H1 (cell line): Measurements from ENCODE around the gene ZNF620. TPM values are rescaled to one million over a fixed set of nuclear protein-coding genes. Genes with fewer than 3 reads are reported as not detected.

ENCODE experiments used
- CTCF ChIA-PET: fragments of 300-600 bp; sonication (Branson Sonifier 250); formaldehyde crosslinking; loops from one replicate; lab custom pipeline; 2021; ENCODE audit not compliant: partially characterized antibody; lab: Charles Lee
- POLR2A ChIA-PET: fragments of 300-600 bp; sonication (Branson Sonifier 250); formaldehyde crosslinking; loops from one replicate; lab custom pipeline; 2021; ENCODE audit warnings: inconsistent platforms; ENCODE audit not compliant: partially characterized antibody; lab: Charles Lee
- DNase-seq, 2 experiments: peaks; one replicate each; pipeline versions ENCODE4 v3.0.0 to v3.0.0-alpha.2; 2010 to 2022; ENCODE audit warnings: low spot score in 2 of 2, low read depth in 1 of 2, mixed read lengths in 1 of 2
- FAIRE-seq: peaks from 2 replicates; lab custom pipeline; 2011; peaks lifted over from hg19 to GRCh38; lab: Jason Lieb, UNC
- H2AFZ ChIP-seq: 2 replicates; pipeline ENCODE4 v1.8.1; 2012; ENCODE audit warnings: low read length, inconsistent platforms
- H2AK5ac ChIP-seq: 2 replicates; pipeline ENCODE4 v1.6.1; 2013; ENCODE audit warnings: low read depth, low read length
- H2BK120ac ChIP-seq: replicated peaks from 2 replicates; pipeline ENCODE3; 2013; ENCODE audit warnings: low read depth, low read length, inconsistent platforms
- H2BK12ac ChIP-seq: 2 replicates; pipeline ENCODE4 v1.6.1; 2013; ENCODE audit warnings: low read depth, low read length
- H2BK15ac ChIP-seq: 2 replicates; pipeline ENCODE4 v1.6.1; 2013; ENCODE audit warnings: low read length
- H2BK20ac ChIP-seq: 2 replicates; pipeline ENCODE4 v1.6.1; 2013; ENCODE audit warnings: low read length
- H2BK5ac ChIP-seq: 2 replicates; pipeline ENCODE4 v1.6.1; 2013; ENCODE audit warnings: low read depth, low read length
- H3K14ac ChIP-seq: 2 replicates; pipeline ENCODE4 v1.6.1; 2013; ENCODE audit warnings: inconsistent platforms; ENCODE audit not compliant: insufficient read length
- H3K18ac ChIP-seq: 2 replicates; pipeline ENCODE4 v1.6.1; 2013; ENCODE audit warnings: low read length; ENCODE audit errors: extremely low read depth
- H3K23ac ChIP-seq: 2 replicates; pipeline ENCODE4 v1.6.1; 2013; ENCODE audit warnings: inconsistent platforms; ENCODE audit not compliant: insufficient read length
- H3K23me2 ChIP-seq: 2 replicates; pipeline ENCODE4 v1.6.1; 2013; ENCODE audit warnings: low read depth, low read length
- H3K27ac ChIP-seq: 2 replicates; pipeline ENCODE4 v1.6.1; 2011; ENCODE audit warnings: low read depth, low read length, inconsistent platforms
- H3K27me3 ChIP-seq, 4 experiments: replicated peaks in 1 of 4; 1 replicate in 1 of 4; 2 replicates in 3 of 4; pipeline versions ENCODE4 v1.6.1 to v1.8.1; 2011 to 2013; ENCODE audit warnings: low read length in 3 of 4, mild to moderate bottlenecking in 3 of 4, inconsistent platforms in 2 of 4, mixed read lengths in 2 of 4, moderate library complexity in 1 of 4; ENCODE audit not compliant: control insufficient read depth in 3 of 4, insufficient read depth in 3 of 4; ENCODE audit errors: extremely low read depth in 1 of 4
- H3K36me3 ChIP-seq, 4 experiments: 2 replicates each; pipeline versions ENCODE4 v1.6.1 to v1.8.1; 2011 to 2013; ENCODE audit warnings: mild to moderate bottlenecking in 4 of 4, low read length in 3 of 4, moderate library complexity in 2 of 4, control low read depth in 1 of 4, inconsistent platforms in 1 of 4; ENCODE audit not compliant: insufficient read depth in 4 of 4, control insufficient read depth in 2 of 4
- H3K4ac ChIP-seq: replicated peaks from 2 replicates; pipeline ENCODE3; 2013; ENCODE audit warnings: low read length, low read depth, mixed read lengths, inconsistent platforms; ENCODE audit not compliant: insufficient read length
- H3K4me1 ChIP-seq, 4 experiments: replicated peaks in 1 of 4; 1 replicate in 1 of 4; 2 replicates in 3 of 4; pipeline versions ENCODE4 v1.6.1 to v1.8.1; 2011 to 2013; ENCODE audit warnings: low read length in 3 of 4, inconsistent platforms in 2 of 4, mixed read lengths in 1 of 4; ENCODE audit not compliant: insufficient read depth in 4 of 4, control insufficient read depth in 3 of 4
- H3K4me2 ChIP-seq, 2 experiments: 2 replicates each; pipeline versions ENCODE4 v1.6.1 to v1.8.1; 2011 to 2013; ENCODE audit warnings: low read depth in 2 of 2, low read length in 2 of 2, control low read depth in 1 of 2, inconsistent platforms in 1 of 2, mild to moderate bottlenecking in 1 of 2; ENCODE audit not compliant: insufficient read depth in 1 of 2
- H3K4me3 ChIP-seq, 4 experiments: fragments of 200-600, 300-600 bp in 1 of 4; sonication (generic), shearing (Covaris generic), sonication (Bioruptor Twin) in 1 of 4; 2 replicates each; pipeline versions ENCODE4 v1.5.1 to v1.8.1; 2011 to 2016; ENCODE audit warnings: low read length in 4 of 4, low read depth in 3 of 4, control low read depth in 2 of 4, inconsistent platforms in 2 of 4, mild to moderate bottlenecking in 2 of 4, mixed read lengths in 1 of 4, moderate library complexity in 1 of 4; ENCODE audit not compliant: insufficient read depth in 2 of 4; ENCODE audit errors: extremely low read depth in 1 of 4
- H3K56ac ChIP-seq: replicated peaks from 2 replicates; pipeline ENCODE3; 2013; ENCODE audit warnings: low read depth, mild to moderate bottlenecking, mixed read lengths, low read length, inconsistent platforms; ENCODE audit not compliant: insufficient read length
- H3K79me1 ChIP-seq: 2 replicates; pipeline ENCODE4 v1.6.1; 2013; ENCODE audit warnings: low read depth, low read length, control low read depth
- H3K79me2 ChIP-seq, 2 experiments: 2 replicates each; pipeline versions ENCODE4 v1.6.1 to v1.8.1; 2012 to 2013; ENCODE audit warnings: low read length in 2 of 2, mild to moderate bottlenecking in 2 of 2, inconsistent platforms in 1 of 2; ENCODE audit not compliant: insufficient read depth in 2 of 2, control insufficient read depth in 1 of 2
- H3K9ac ChIP-seq, 4 experiments: replicated peaks in 1 of 4; 1 replicate in 1 of 4; 2 replicates in 3 of 4; pipeline versions ENCODE4 v1.6.1 to v1.8.1; 2011 to 2013; ENCODE audit warnings: low read depth in 3 of 4, low read length in 3 of 4, control low read depth in 2 of 4, mild to moderate bottlenecking in 2 of 4, moderate library complexity in 2 of 4, inconsistent platforms in 1 of 4; ENCODE audit errors: extremely low read depth in 1 of 4
- H3K9me3 ChIP-seq, 2 experiments: 2 replicates each; pipeline versions ENCODE4 v1.6.1 to v1.8.1; 2012 to 2013; ENCODE audit warnings: mild to moderate bottlenecking in 2 of 2, moderate library complexity in 2 of 2, control low read depth in 1 of 2, inconsistent platforms in 1 of 2, low read depth in 1 of 2, low read length in 1 of 2, mixed read lengths in 1 of 2; ENCODE audit not compliant: insufficient read depth in 2 of 2
- H4K20me1 ChIP-seq, 2 experiments: replicated peaks in 1 of 2; 2 replicates each; pipeline versions ENCODE3 to v1.8.1; 2011 to 2013; ENCODE audit warnings: inconsistent platforms in 2 of 2, low read length in 2 of 2, mild to moderate bottlenecking in 1 of 2; ENCODE audit not compliant: insufficient read depth in 2 of 2, control insufficient read depth in 1 of 2
- H4K5ac ChIP-seq: 2 replicates; pipeline ENCODE4 v1.6.1; 2013; ENCODE audit warnings: low read length, low read depth, mixed read lengths, inconsistent platforms; ENCODE audit not compliant: insufficient read length
- H4K8ac ChIP-seq: 2 replicates; pipeline ENCODE4 v1.8.0; 2013; ENCODE audit warnings: mild to moderate bottlenecking, moderate library complexity, low read length, inconsistent platforms; ENCODE audit not compliant: insufficient read depth; ENCODE audit errors: extremely low read depth
- H4K91ac ChIP-seq: replicated peaks from 2 replicates; pipeline ENCODE3; 2013; ENCODE audit warnings: low read length, mixed read lengths, inconsistent platforms; ENCODE audit not compliant: insufficient read length
- CBX5 ChIP-seq: fragments of 300-800, 300-1000 bp; sonication (generic); IDR thresholded peaks from 2 replicates; pipeline ENCODE4 v1.7.1; 2016; ENCODE audit warnings: antibody characterized with exemption, low read length, low read depth
- CTBP2 ChIP-seq: IDR thresholded peaks from 2 replicates; pipeline ENCODE4 v1.7.0; 2011; ENCODE audit warnings: borderline replicate concordance, mild to moderate bottlenecking, moderate library complexity, mixed read lengths, low read length; ENCODE audit not compliant: insufficient read depth, insufficient read length
- HDAC2 ChIP-seq, 2 experiments: fragments of 300-600 bp in 1 of 2; sonication (generic) in 1 of 2; IDR thresholded peaks; 2 replicates each; pipeline ENCODE4 v1.6.1; 2011 to 2012; ENCODE audit warnings: low read depth in 2 of 2, low read length in 2 of 2, mild to moderate bottlenecking in 2 of 2, moderate library complexity in 2 of 2, borderline replicate concordance in 1 of 2, inconsistent platforms in 1 of 2
- HDAC6 ChIP-seq: IDR thresholded peaks from one replicate; pipeline ENCODE4 v1.7.1; 2012; ENCODE audit warnings: low read depth, mild to moderate bottlenecking, inconsistent platforms, low read length, moderate library complexity
- KDM5A ChIP-seq: fragments of 200-600 bp; IDR thresholded peaks from 2 replicates; pipeline ENCODE4 v1.7.1; 2012; ENCODE audit warnings: mild to moderate bottlenecking, low read length, inconsistent platforms, mixed read lengths
- NANOG ChIP-seq: IDR thresholded peaks from 2 replicates; pipeline ENCODE4 v1.6.1; 2011; ENCODE audit warnings: low read length, low read depth, mild to moderate bottlenecking, inconsistent platforms; ENCODE audit not compliant: insufficient read depth, poor library complexity, severe bottlenecking
- RAD21 ChIP-seq, 2 experiments: IDR thresholded peaks in 1 of 2; conservative IDR thresholded peaks in 1 of 2; 2 replicates each; pipeline ENCODE4 v1.6.1; 2011; ENCODE audit warnings: low read depth in 2 of 2, low read length in 2 of 2, improper control_type of control experiment in 1 of 2, inconsistent platforms in 1 of 2, mild to moderate bottlenecking in 1 of 2, moderate library complexity in 1 of 2
- SUZ12 ChIP-seq: fragments of 200-600 bp; sonication (generic); IDR thresholded peaks from 2 replicates; pipeline ENCODE4 v1.6.1; 2012; ENCODE audit warnings: mild to moderate bottlenecking, inconsistent platforms, low read length, moderate library complexity, mixed read lengths
- TAF1 ChIP-seq: IDR thresholded peaks from 2 replicates; pipeline ENCODE4 v1.6.1; 2011; ENCODE audit warnings: mild to moderate bottlenecking, low read depth, low read length
- TBP ChIP-seq: IDR thresholded peaks from 2 replicates; pipeline ENCODE4 v1.6.1; 2011; ENCODE audit warnings: low read depth, low read length, improper control_type of control experiment
- YY1 ChIP-seq: IDR thresholded peaks from 2 replicates; pipeline ENCODE4 v1.6.1; 2011; ENCODE audit warnings: low read depth, mild to moderate bottlenecking, low read length
- WGBS, 2 experiments: shearing (Covaris generic) in 1 of 2; methylation state at CpG; one replicate each; pipeline versions ENCODE4 v1.1.6 to v1.1.7; 2013 to 2015; ENCODE audit warnings: low lambda C conversion rate in 2 of 2, mixed read lengths in 2 of 2, inconsistent platforms in 1 of 2, low coverage in 1 of 2, missing lambda C conversion rate in 1 of 2; ENCODE audit not compliant: insufficient replicate concordance in 2 of 2, insufficient coverage in 1 of 2, insufficient read length in 1 of 2; ENCODE audit errors: extremely low coverage in 1 of 2, missing lambda C conversion rate in 1 of 2; 5-methylcytosine and 5-hydroxymethylcytosine counted together
- polyA plus RNA-seq, 7 experiments: library from polyadenylated mRNA; depleted of rRNA in 3 of 7; stranded (reverse) in 5 of 7; unstranded in 2 of 7; fragments of >200 nt in 5 of 7; fragments of 200-250 nt in 2 of 7; gene quantifications; 1 replicate in 5 of 7; 2 replicates in 1 of 7; 4 replicates in 1 of 7; pipeline versions ENCODE4 v1.2.1 to v1.2.3, GENCODE V29; 2011 to 2013; ENCODE audit warnings: missing spikeins in 2 of 7, mixed read lengths in 2 of 7
- total RNA-seq: library from RNA; stranded (reverse); fragmentation: NEBNext Ultra II Directional; extraction: Animal tissue kit (Norgen Biotek cat#: 25700); gene quantifications from 2 replicates; pipeline ENCODE4 v1.2.1, GENCODE V29; 2021
- TF ChIP-seq, protein P1 (sequence below): IDR thresholded peaks from 2 replicates; pipeline ENCODE4 v1.6.1; 2012; ENCODE audit warnings: inconsistent platforms

Gene ZNF620
- total and polyA plus RNA-seq, 2 of the 8 experiments (the other 6 are each of a cell fraction or from before 2014, with no cell fraction given), result 5.1 to 20.2 TPM

DNA sequence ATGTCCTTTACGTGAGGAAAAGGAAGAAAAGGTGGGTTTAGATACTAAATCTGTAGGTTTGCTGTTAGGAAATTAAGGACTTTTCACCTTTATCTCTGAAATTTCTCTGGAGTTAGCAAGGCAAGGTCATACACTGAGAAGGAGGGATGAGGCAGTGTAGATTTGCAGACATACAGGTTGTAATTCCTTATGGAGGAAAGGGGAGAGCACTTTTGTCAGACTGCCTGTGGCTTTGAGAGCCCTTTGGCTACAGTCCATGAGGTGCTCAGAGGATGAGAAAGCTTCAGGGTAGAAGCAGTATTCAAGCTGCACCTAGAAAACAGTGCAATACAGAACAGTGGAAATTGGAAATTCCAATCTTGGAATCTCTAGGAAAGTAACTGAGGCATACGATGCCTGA is 40.4 kb upstream of the ZNF620 start:
- FAIRE-seq, result no peak
- Histone ChIP-seq H3K23me2 (no peaks in the 10 kb centered on the region), H3K9me3 (no peaks in the 10 kb centered on the region), H2BK12ac (no peak overlapping the region), H3K79me2 (0 out of 4 replicates have a peak, but pooled peaks cover 0 to under 1% of the 10 kb centered on the region in 2 experiments), H2BK15ac (no peak overlapping the region), H3K27ac (no peak overlapping the region), H2BK20ac (no peak overlapping the region), H3K4me1 (no peaks in the 10 kb centered on the region), H3K14ac (no peak overlapping the region), H4K91ac (no peak overlapping the region), H2BK120ac (no peak overlapping the region), H3K9ac (no peak overlapping the region), H4K5ac (no peak overlapping the region), H3K18ac (no peak overlapping the region), H2BK5ac (no peak overlapping the region), H3K4me3 (no peak overlapping the region), H3K4me2 (no peak overlapping the region), H3K4ac (no peak overlapping the region), H3K36me3 (peaks cover 13 to 57% (median 34%) of the 10 kb centered on the region in 4 experiments; a peak in 7 of 8 replicates), H3K27me3 (no peaks in the 10 kb centered on the region), H4K8ac (no peak overlapping the region), H3K23ac (no peak overlapping the region), H3K79me1 (no peaks in the 10 kb centered on the region), H2AK5ac (no peak overlapping the region), H3K56ac (no peak overlapping the region), H2AFZ (no peak overlapping the region), H4K20me1 (peaks cover 10 to 12% of the 10 kb centered on the region in 2 experiments)
- DNase-seq, result no peak
- WGBS, 2 experiments, result 77% methylated on average over 2 of the region's 2 CpGs; no CpG with 5 or more reads in 1 of the 2 experiments
- ChIA-PET POLR2A (interaction anchor here (1.0 to 10.2 kb wide), 12 partner anchors 6 to 151 kb away, joined by 3 to 64 read pairs (median 9); partner anchors contain the start of genes RPL14, ZNF619, ZNF620 and ZNF621), CTCF (interaction anchor here (1.0 to 1.8 kb wide), 2 partner anchors 13 to 138 kb away, joined by 4 to 8 read pairs; no protein-coding TSS in a partner anchor)
- TF ChIP-seq RAD21 (IDR thresholded peaks at IDR 0.05 in 1 of 2, conservative IDR thresholded peaks at IDR 0.05 in 1 of 2; ENCODE audit: low read depth in 2 of 2, low read length in 2 of 2), result no peak
- no peak for TF ChIP-seq YY1
- TF ChIP-seq CTBP2, result no peak
- TF ChIP-seq NANOG, result no peak
- TF ChIP-seq HDAC6, result no peak
- no peak for TF ChIP-seq CBX5
- TF ChIP-seq HDAC2 (IDR thresholded peaks at IDR 0.05; ENCODE audit: borderline replicate concordance in 1 of 2, low read depth in 2 of 2, low read length in 2 of 2), result no peak
- TF ChIP-seq, protein P1, sequence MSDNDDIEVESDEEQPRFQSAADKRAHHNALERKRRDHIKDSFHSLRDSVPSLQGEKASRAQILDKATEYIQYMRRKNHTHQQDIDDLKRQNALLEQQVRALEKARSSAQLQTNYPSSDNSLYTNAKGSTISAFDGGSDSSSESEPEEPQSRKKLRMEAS, result no peak
- TF ChIP-seq TBP, result no peak
- TF ChIP-seq SUZ12, result no peak
- no peak for TF ChIP-seq TAF1
- TF ChIP-seq KDM5A, result no peak
